AG04449 (cell line): Measurements from ENCODE around the gene CPEB2.

Experiments used
- CTCF ChIA-PET: fragments of 350-600 bp; formaldehyde crosslinking; extraction: SDS; loops from one replicate; lab custom pipeline; 2021; ENCODE audit warnings: antibody characterized with exemption; lab: Yijun Ruan, JAX
- POLR2A ChIA-PET: fragments of 400-600, 350-600 bp; formaldehyde crosslinking; extraction: SDS; loops from one replicate; lab custom pipeline; 2020; ENCODE audit warnings: antibody characterized with exemption, inconsistent platforms; lab: Yijun Ruan, JAX
- DNase-seq: peaks from one replicate; pipeline ENCODE4 v3.0.0-alpha.2; 2010; ENCODE audit warnings: low read depth, low spot score
- H3K4me3 ChIP-seq: 2 replicates; pipeline ENCODE4 v1.5.1; 2011; ENCODE audit warnings: low read depth, mild to moderate bottlenecking, control low read depth, low read length
- TF ChIP-seq, protein P1 (sequence below): IDR thresholded peaks from one replicate; pipeline ENCODE4 v1.5.1; 2011; ENCODE audit warnings: mild to moderate bottlenecking, moderate library complexity, low read length, control low read depth, inconsistent platforms; ENCODE audit not compliant: insufficient read depth; ENCODE audit errors: missing control alignments

The CPEB2 gene

DNA sequence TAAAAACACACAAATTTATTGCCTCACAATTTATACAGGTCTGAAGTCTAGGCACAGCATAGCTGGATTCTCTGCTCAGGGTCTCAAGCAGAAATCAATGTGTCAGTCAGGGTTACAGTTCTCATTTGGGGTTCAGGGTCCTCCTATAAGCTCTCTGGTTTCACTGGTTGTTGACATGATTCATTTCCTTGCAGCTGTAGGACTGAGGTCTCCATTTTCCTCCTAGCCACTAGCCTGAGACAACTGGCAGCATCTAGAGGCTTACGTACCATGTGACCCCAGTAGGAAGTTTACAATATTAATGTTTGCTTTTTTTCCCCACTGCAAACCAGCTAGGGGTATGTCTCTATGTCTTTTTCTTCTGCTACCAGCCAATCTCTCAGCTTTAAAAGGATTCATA lies 102.5 kb downstream of the CPEB2 start:
- CTCF ChIA-PET, result no interaction called here
- H3K4me3 ChIP-seq, result no peak overlapping the region
- POLR2A ChIA-PET, result no interaction called here
- TF ChIP-seq, protein P1, sequence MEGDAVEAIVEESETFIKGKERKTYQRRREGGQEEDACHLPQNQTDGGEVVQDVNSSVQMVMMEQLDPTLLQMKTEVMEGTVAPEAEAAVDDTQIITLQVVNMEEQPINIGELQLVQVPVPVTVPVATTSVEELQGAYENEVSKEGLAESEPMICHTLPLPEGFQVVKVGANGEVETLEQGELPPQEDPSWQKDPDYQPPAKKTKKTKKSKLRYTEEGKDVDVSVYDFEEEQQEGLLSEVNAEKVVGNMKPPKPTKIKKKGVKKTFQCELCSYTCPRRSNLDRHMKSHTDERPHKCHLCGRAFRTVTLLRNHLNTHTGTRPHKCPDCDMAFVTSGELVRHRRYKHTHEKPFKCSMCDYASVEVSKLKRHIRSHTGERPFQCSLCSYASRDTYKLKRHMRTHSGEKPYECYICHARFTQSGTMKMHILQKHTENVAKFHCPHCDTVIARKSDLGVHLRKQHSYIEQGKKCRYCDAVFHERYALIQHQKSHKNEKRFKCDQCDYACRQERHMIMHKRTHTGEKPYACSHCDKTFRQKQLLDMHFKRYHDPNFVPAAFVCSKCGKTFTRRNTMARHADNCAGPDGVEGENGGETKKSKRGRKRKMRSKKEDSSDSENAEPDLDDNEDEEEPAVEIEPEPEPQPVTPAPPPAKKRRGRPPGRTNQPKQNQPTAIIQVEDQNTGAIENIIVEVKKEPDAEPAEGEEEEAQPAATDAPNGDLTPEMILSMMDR, result no peak
- no peak for DNase-seq

DNA sequence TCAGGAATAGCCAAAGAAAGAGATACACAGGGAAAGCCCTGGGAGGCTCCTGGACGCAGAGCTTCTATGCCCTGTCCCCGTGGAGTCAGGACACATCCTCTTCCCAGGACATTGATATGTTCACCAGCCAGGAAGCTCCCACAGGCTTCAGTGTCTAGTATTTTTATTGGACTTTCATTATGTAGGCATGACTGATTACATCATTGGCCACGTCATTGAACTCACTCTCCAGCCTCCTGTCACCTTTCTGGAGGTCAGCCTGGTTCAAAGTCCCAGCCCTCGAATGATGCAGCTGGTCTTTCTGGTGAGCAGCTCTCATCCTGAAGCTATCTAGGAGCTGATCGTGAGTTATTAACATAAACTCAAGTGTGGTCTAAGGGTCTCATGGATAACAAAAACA lies 104.1 kb downstream of the CPEB2 start:
- CTCF ChIA-PET, result interaction anchor here (1.1 kb wide), 1 partner anchor 10 kb away, joined by 3 read pairs; no protein-coding TSS in a partner anchor
- TF ChIP-seq, protein P1, result no peak
- no peak for DNase-seq
- no peak overlapping the region for H3K4me3 ChIP-seq
- POLR2A ChIA-PET, result no interaction called here

DNA sequence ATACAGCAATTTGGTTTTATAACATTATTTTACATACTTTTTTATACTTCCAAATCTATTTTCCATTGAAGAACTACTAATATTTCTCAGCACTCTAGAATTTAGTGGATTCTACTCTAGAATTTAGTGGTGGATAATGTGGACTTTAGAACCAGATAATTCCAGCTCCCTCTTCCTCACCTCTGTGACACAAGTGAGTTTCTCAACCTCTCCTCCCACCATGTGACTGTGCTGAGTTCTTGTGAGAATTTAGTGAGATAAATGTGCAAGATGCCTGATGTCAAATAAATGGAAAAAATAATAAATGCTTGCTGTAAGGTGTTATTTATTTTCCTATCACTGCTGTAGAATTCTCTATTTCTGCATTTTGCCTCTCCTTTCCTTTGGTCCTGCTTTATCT lies 107.3 kb downstream of the CPEB2 start:
- TF ChIP-seq, protein P1, result no peak
- ChIA-PET CTCF (no interaction called here), POLR2A (no interaction called here)
- no peak for DNase-seq
- no peak overlapping the region for H3K4me3 ChIP-seq

DNA sequence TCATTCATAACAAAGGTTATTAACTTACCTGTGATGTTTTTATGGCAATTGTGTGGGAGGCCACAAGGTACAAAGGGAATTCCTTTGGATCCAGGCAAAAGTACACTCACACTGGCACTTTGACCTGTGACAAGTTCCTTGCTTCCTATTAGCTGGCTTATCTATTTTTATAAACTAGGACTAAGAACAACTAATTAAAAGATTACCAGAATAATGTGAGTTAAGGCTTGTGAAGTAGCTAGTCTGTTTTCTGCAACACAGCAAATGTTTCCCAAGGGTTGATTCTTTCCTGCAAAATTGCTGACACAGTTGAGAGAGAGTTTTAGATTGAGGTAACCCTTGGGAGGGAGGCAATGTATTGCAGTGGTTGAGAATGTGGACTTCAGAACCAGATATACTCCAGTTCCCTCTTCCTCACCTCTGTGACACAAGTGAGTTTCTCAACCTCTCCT lies 107.9 kb downstream of the CPEB2 start:
- no peak overlapping the region for H3K4me3 ChIP-seq
- ChIA-PET POLR2A (no interaction called here), CTCF (no interaction called here)
- DNase-seq, result no peak
- TF ChIP-seq, protein P1, result no peak

DNA sequence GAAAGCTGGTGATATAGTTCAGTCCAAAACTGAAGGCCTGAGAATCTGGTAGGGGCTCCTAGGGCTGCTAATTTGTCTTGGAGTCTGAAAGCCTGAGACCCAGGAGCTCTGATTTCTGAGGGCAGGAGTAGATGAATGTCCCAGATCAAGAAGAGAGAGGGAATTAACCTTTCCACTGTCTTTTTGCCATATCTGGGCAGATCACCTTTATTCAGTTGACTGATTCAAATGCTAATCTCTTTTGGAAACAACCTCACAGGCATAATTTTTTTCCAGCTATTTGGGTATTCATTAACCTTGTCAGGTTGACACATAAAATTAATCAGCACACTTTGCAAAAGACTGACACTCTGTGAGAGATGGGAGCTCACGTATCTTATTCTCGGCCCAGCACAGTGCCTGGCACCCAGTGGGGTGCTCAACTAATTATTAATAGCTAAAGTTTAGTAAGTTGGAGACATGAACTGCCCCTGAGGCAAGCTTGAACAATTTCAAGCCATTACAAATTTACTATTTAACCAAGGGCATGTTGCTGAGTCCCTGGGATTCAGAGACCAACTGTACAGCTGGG lies 114.3 kb downstream of the CPEB2 start:
- ChIA-PET POLR2A (no interaction called here), CTCF (interaction anchor here (0.7 kb wide), 1 partner anchor 10 kb away, joined by 3 read pairs; no protein-coding TSS in a partner anchor)

DNA sequence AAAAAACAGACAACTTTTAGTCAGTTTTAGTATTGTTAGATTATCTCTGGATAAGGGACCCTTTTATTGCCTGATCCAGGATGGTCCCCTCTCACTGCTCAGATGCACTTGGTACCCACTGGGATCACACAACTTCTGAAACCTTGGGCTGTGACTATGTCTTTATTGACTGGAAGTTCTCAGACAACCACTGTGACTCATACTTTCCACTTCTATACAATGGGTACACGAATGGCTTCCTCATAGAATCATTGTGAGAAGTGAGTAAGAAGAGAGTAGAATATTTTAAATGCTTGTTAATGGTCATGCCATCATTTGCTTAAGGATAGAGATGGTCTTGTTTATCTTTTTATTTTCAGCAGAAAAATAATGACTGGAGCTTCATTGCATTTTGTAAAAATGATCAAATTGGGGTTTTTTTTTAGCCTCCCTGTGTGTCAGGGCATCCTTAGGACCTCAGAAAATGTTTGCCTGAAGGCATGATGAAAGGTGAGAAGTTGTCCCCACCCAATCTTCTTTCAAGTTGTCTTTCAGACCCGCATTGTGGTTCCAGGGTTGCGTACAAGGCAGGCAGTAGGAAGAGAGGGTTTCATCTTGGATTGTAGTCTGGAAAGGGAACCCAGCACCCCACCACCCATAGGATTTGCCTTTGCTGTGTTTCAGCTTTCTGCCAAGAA lies 115.1 kb downstream of the CPEB2 start:
- TF ChIP-seq, protein P1, result no peak
- ChIA-PET POLR2A (no interaction called here), CTCF (no interaction called here)
- DNase-seq, result no peak
- no peak overlapping the region for H3K4me3 ChIP-seq

More for the DNA sequence above, 114.3 kb downstream of the CPEB2 start:
- no peak for DNase-seq
- no peak overlapping the region for H3K4me3 ChIP-seq
- TF ChIP-seq, protein P1, result no peak
